Urothelium cell line (cell line): Measurements from ENCODE around the gene SNRPD3.
"Not testable (repeated sequence)": the region's sequence is repeated elsewhere in the genome, so short reads cannot be mapped to it uniquely, and the experiment has no call there.

Experiments
- DNase-seq: peaks from one replicate; pipeline ENCODE4 v3.0.0; 2011; ENCODE audit warnings: low spot score, mixed read lengths
- FAIRE-seq: peaks from 2 replicates; lab custom pipeline; 2011; peaks lifted over from hg19 to GRCh38; lab: Jason Lieb, UNC

Gene SNRPD3

DNA sequence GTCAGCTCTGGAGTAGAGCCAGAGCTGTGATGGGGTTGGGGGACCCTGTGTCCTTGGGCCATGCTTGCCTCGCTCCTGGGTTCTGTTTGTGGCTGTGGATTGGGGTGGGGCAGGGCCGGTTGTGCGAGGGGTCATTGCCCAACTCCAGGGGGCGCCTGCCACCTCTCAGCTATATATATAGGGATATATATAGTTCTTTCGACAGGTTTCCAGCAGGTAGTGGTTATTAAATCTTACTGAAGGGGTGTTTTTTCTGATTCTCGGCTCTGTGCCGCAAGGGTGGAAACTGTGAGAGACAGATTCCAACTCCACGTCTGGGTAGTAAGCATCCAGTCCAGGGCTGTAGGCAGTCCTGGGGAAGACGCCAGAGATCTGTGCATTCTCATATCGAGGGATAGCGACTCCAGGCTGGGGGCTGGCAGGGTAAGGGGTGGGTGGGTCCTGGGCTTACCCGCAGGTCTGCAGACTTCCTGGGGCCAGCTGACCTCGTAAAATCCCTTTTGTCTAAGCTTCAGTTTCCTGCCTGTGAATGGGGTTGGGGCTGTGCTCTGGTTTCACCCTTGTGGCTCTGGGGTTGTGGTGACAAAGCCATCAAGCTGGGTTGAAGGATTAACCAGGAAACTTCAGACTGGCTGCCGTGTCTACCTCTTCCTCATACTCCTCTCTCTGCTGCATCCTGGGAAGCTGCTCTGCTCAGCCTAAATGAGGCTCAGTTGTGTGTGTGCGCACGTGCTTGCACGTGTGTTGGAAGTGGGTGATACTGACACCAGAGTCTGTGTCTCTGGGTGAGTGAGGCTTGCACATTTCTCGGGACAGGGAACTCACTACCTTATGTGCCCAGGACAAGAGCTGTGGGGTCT lies 48.2 kb downstream of the SNRPD3 start:
- DNase-seq: not testable (repeated sequence)
- FAIRE-seq: peak; percentile 62

DNA sequence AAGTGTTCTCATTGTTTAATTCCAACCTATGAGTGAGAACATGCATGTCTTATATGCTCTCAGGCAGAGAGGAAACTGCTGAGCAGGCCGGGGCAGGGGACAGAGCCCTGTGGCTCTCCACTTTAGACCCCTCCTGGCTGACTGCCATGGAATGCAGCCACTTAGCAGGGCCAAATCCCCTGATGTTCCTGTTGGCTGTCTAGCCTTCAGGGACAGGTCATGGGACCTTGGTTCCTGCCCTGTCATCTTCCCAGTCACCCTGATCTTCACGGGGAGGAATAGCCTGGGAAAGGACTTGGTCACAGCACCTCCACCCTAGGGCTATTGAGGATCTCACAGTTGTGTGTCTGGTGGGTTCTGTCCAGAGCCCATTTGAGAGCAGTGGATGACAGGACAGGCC lies 50.5 kb downstream of the SNRPD3 start:
- not testable (repeated sequence) for DNase-seq, FAIRE-seq

DNA sequence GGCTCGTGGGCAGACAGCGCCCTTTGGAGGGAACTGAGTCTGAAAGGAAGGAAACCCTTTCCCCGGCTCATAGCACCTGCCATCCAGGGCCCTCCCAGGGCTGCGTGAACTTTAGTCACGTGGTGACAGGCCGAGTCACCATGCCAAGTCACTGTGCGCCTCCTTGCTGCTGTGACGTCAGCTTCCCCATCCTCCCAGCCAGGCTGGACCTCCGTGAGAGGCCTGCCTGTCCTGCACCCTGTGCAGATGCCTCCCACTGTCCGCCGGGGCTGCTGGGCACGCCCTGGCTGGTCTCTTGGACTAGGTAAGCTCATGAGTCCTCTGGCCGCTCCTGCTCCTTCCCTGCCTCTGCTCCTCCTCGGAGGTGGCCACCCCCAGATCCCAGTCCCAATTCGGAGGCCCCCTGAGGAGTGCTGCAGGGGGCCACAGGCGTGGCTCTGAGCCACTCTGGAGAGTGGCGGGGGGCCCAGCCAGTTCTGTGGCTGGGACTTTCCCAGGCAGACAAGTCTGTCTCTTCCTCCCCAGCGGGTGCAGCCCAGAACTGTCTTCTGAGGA lies 51.7 kb downstream of the SNRPD3 start:
- DNase-seq, FAIRE-seq: not testable (repeated sequence)

DNA sequence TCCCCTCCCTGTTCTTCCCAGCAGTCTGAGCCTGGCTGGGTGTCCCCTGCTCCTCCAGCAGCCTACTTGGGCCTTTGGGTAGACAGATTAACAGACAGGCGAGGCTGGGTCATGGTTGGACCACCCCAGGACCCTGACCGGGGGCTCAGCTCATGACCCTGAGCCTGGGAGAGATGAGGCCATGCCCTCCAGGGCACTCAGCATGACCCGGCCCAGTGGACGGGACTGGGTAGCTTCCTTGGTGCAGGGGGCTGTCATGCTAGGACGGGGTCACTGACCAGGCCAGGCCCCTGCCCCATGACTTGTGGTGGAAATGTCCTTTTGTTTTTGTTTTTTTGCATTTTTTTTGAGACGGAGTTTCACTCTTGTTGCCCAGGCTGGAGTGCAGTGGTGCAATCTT lies 52.5 kb downstream of the SNRPD3 start:
- not testable (repeated sequence) for DNase-seq, FAIRE-seq

DNA sequence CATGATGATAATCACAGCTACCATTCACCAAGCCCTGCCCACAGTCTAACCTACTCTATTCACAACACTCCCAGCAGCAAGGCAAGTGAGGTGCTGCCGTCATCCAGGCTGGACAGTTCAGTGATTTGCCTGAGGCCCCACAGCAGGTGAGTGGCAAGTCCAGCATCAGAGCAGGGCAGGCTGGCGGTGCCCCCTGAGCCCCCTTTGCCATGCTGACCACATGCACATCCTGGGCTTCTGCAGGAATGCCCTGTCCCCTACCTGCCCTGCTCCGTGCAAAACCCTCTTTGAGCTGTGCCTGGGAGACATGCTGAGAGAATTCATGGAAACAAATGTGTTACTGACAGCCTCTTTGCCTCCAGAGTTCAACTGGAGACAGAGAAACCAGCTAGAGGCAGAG lies 54.1 kb downstream of the SNRPD3 start:
- not testable (repeated sequence) for DNase-seq, FAIRE-seq

DNA sequence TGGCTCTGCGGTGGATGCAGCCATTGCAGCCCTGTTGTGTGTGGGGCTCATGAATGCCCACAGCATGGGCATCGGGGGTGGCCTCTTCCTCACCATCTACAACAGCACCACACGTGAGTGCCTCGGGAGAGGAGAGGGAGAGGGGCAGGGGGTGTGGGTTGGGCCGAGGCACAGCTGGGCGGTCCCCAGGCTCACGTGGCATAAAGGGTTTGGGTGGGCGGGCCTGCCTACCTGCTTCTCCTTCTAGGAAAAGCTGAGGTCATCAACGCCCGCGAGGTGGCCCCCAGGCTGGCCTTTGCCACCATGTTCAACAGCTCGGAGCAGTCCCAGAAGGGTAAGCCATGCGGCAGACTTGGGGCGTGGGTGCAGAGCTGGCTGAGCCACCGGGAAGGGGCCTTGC lies 59.0 kb downstream of the SNRPD3 start:
- not testable (repeated sequence) for DNase-seq, FAIRE-seq

DNA sequence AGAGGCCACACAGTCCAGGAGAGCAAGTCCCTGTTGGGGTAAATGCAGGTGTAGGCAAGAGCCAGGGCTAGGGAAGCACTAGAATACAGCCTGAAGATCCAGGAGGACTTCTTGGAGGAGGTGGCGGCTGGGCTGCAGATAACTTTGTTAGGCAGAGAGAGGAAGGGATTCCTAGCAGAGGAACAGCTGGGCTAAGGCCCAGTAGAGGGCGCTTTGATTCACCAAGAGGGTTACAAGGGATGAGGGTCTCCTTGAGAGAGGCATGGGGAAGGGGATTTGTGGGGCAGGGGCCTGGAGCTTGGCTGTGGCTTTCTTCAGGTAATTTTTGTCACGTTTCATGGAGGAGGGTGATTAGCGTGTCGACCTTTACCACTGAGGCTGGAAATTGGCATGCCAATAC lies 65.4 kb downstream of the SNRPD3 start:
- not testable (repeated sequence) for FAIRE-seq, DNase-seq

DNA sequence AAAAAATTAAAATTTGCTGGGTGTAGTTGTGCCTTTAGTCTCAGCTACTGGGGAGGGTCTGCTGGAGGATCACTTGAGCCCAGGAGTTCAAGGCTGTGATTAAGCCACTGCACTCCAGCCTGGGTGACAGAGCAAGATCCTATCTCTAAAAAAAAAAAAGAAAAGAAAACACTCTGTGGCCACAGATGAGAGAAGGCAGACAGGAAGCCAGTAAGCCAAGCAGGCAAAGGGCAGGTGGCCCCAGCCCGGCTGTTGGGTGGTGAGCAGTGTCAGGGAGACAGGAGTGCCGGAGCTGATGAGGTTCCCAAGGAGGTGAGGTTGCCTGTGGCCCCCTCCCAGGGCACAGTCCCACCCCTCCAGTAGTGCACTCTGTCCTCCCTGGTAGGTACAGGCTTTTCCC lies 66.8 kb downstream of the SNRPD3 start:
- DNase-seq, FAIRE-seq: not testable (repeated sequence)
